Upper lobe of left lung (tissue), 6 donors: Measurements from ENCODE around the gene DST. TPM values are rescaled to one million over a fixed set of nuclear protein-coding genes. Genes with fewer than 3 reads are reported as not detected.

ENCODE experiments used
- ATAC-seq, 2 donors: fragments of 200-7000 bp; cut with Tn5 transposase; one replicate each; pipeline ENCODE4 v1.9.1; 2022; ENCODE audit warnings: mild to moderate bottlenecking in 2 of 2, moderate library complexity in 2 of 2; ENCODE audit not compliant: low FRiP score in 2 of 2
- DNase-seq, 2 donors: peaks; one replicate each; pipeline ENCODE4 v3.0.0-alpha.2; 2019 to 2020
- H3K27ac ChIP-seq, 4 donors: fragments of 200-600 bp; sonication (generic); one replicate each; pipeline ENCODE4 v1.5.1; 2016 to 2019
- H3K27me3 ChIP-seq, 4 donors: fragments of 200-600 bp; sonication (generic); one replicate each; pipeline ENCODE4 v1.5.1; 2017 to 2019
- H3K36me3 ChIP-seq, 4 donors: fragments of 200-600 bp; sonication (generic); one replicate each; pipeline ENCODE4 v1.5.1; 2016 to 2019
- H3K4me1 ChIP-seq, 4 donors: fragments of 200-600 bp; sonication (generic); one replicate each; pipeline ENCODE4 v1.5.1; 2018 to 2019
- H3K4me3 ChIP-seq, 4 donors: fragments of 200-600 bp; sonication (generic); one replicate each; pipeline ENCODE4 v1.5.1; 2017 to 2019; ENCODE audit warnings: mild to moderate bottlenecking in 2 of 4, moderate library complexity in 1 of 4
- H3K9me3 ChIP-seq, 4 donors: fragments of 200-600 bp; sonication (generic); one replicate each; pipeline ENCODE4 v1.5.1; 2018 to 2019
- EP300 ChIP-seq, 4 donors: sonication (generic); formaldehyde crosslinking; IDR thresholded peaks; one replicate each; pipeline ENCODE4 v1.5.1; 2017; ENCODE audit warnings: antibody characterized with exemption in 4 of 4, control low read depth in 2 of 4
- POLR2A ChIP-seq, 4 donors: fragments of 450-650 bp; IDR thresholded peaks; one replicate each; pipeline ENCODE4 v1.5.1; 2016 to 2017; ENCODE audit warnings: antibody characterized with exemption in 4 of 4, mild to moderate bottlenecking in 2 of 4
- POLR2AphosphoS5 ChIP-seq, 2 donors: sonication (generic); formaldehyde crosslinking; IDR thresholded peaks; one replicate each; pipeline ENCODE4 v1.5.1; 2017; ENCODE audit warnings: antibody characterized with exemption in 2 of 2
- WGBS, 2 donors: methylation state at CpG; one replicate each; pipeline ENCODE4 v1.1.5; 2017 to 2018; 5-methylcytosine and 5-hydroxymethylcytosine counted together
- total RNA-seq, 6 donors: library from RNA; depleted of rRNA in 4 of 6; stranded (reverse); fragments of >200 nt in 4 of 6; gene quantifications; one replicate each; pipeline versions ENCODE4 v1.1.0 to v1.2.1, GENCODE V29; 2016 to 2021
- TF ChIP-seq, protein P1 (sequence below), 6 experiments: fragments of 450-650 bp in 4 of 6; fragments of 200-600 bp in 2 of 6; sonication (generic) in 2 of 6; IDR thresholded peaks; one replicate each; pipeline ENCODE4 v1.5.1; 2016 to 2019; ENCODE audit warnings: antibody characterized with exemption in 6 of 6
- donor health status: DM: no; HTN: no; CAD: no; lungs with moderate emphysema.
- donor health status: DM: no; HTN: yes; CAD: no; lungs with severe emphysema.

The DST gene
- total RNA-seq, 6 donors from 2014 or later: 241 to 477 (median 341) TPM

DNA sequence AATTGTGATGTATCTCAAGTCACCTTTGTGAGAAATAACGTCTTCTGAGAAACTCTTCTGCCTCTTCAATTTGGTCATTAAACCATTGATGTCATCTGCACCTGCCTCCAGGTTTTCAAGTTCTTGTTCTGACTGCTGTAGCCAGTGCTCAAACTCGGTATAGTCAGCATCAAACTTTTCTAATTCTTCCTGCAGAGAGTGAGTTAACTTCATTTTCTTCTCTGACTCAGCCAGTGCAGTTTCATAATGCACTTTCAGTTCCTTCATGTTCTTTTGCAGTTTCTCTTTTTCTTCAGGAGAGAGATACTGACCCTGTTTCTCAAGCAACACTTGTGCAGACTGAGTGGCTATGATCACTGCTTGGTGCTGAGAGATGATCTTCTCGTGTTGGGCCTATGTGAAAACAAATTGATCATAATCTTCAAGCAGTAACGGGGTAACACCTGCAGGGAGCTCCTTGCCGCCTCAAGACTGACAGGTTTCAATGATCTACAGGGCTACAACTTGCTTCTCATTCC is 48.8 kb downstream of the DST start:
- no peaks in the 10 kb centered on the region for H3K9me3 ChIP-seq
- DNase-seq (no peak), ATAC-seq (peak in 1 of 2 donors; percentile 76)
- H3K27me3 ChIP-seq: no peaks in the 10 kb centered on the region
- TF ChIP-seq, protein P1, sequence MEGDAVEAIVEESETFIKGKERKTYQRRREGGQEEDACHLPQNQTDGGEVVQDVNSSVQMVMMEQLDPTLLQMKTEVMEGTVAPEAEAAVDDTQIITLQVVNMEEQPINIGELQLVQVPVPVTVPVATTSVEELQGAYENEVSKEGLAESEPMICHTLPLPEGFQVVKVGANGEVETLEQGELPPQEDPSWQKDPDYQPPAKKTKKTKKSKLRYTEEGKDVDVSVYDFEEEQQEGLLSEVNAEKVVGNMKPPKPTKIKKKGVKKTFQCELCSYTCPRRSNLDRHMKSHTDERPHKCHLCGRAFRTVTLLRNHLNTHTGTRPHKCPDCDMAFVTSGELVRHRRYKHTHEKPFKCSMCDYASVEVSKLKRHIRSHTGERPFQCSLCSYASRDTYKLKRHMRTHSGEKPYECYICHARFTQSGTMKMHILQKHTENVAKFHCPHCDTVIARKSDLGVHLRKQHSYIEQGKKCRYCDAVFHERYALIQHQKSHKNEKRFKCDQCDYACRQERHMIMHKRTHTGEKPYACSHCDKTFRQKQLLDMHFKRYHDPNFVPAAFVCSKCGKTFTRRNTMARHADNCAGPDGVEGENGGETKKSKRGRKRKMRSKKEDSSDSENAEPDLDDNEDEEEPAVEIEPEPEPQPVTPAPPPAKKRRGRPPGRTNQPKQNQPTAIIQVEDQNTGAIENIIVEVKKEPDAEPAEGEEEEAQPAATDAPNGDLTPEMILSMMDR (IDR thresholded peaks at IDR 0.05): no peak
- TF ChIP-seq EP300 (IDR thresholded peaks at IDR 0.05) (no peak), POLR2AphosphoS5 (IDR thresholded peaks at IDR 0.05) (no peak), POLR2A (IDR thresholded peaks at IDR 0.05) (no peak)
- 62 to 64% methylated on average over 5 of the region's 5 CpGs for WGBS, 2 donors
- peak overlapping the region in 1 of 4 donors; percentile 20 for H3K27ac ChIP-seq
- H3K4me1 ChIP-seq: peaks cover 0 to 7% (median 2%) of the 10 kb centered on the region in 4 donors
- peaks cover 0 to 37% (median 0%) of the 10 kb centered on the region in 4 donors for H3K36me3 ChIP-seq
- no peak overlapping the region for H3K4me3 ChIP-seq

DNA sequence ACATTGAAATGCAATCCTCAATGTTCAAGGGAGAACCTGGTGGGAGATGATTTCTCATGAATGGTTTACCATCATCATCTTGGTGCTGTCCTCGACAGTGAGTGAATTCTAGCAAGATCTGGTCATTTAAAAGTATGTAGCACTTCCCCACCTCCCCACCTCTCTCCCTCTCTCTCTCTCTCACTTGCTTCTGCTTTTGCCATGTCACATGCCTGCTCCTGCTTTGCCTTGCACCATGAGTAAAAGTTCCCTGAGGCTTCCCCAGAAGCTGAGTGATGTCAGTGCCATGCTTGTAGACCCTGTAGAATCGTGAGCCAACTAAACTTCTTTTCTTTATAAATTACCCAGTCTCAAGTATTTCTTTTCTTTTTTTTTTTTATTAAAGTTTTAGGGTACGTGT is 60.5 kb downstream of the DST start:
- Histone ChIP-seq H3K27ac (no peak overlapping the region), H3K27me3 (no peaks in the 10 kb centered on the region), H3K4me3 (no peak overlapping the region), H3K36me3 (no peaks in the 10 kb centered on the region), H3K4me1 (no peaks in the 10 kb centered on the region), H3K9me3 (no peaks in the 10 kb centered on the region)
- DNase-seq (no peak), ATAC-seq (no peak)
- 73 to 85% methylated on average over 3 of the region's 3 CpGs for WGBS, 2 donors
- TF ChIP-seq EP300 (IDR thresholded peaks at IDR 0.05) (no peak), POLR2AphosphoS5 (IDR thresholded peaks at IDR 0.05) (no peak), POLR2A (IDR thresholded peaks at IDR 0.05) (no peak)
- TF ChIP-seq, protein P1 (IDR thresholded peaks at IDR 0.05): no peak

DNA sequence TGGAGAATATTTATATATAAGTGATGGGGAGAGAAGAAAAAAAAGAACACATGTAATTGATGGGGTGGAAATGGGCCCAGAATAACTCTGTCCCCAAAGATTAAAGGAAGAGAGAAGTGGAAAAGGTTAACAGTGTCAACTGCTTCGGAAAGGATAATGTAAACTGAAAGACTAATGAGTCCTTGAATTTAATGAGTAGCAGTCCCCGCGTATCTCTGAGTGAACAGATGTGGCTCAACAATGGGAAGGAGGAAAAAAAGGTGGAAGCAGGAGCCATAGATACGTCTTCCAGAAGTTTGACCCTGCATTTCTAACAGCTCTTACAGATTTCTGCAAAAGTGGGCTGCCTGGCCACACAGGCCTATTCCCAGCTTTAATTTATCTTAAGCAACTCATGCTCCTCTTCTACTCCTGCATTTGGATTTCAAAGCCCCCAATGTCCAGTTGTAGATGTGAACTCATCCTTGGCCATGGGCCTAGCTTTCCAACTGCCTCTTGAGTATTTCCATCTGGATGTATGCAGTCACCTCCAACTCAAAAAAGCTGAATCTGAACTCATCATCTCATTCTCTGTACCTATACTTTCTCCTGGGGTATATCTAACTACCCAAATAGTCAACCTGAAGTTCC is 61.3 kb downstream of the DST start:
- DNase-seq (no peak), ATAC-seq (peak in 1 of 2 donors; percentile 45)
- TF ChIP-seq POLR2AphosphoS5 (IDR thresholded peaks at IDR 0.05) (no peak), EP300 (IDR thresholded peaks at IDR 0.05) (no peak), POLR2A (IDR thresholded peaks at IDR 0.05) (no peak)
- TF ChIP-seq, protein P1 (IDR thresholded peaks at IDR 0.05): no peak
- Histone ChIP-seq H3K27me3 (no peaks in the 10 kb centered on the region), H3K9me3 (no peaks in the 10 kb centered on the region), H3K36me3 (peaks cover 0 to 1% (median 0%) of the 10 kb centered on the region in 4 donors), H3K4me1 (no peaks in the 10 kb centered on the region), H3K27ac (peak overlapping the region in 2 of 4 donors; percentile 11 to 27), H3K4me3 (no peak overlapping the region)
- WGBS, 2 donors: 42 to 59% methylated on average over 4 of the region's 4 CpGs

DNA sequence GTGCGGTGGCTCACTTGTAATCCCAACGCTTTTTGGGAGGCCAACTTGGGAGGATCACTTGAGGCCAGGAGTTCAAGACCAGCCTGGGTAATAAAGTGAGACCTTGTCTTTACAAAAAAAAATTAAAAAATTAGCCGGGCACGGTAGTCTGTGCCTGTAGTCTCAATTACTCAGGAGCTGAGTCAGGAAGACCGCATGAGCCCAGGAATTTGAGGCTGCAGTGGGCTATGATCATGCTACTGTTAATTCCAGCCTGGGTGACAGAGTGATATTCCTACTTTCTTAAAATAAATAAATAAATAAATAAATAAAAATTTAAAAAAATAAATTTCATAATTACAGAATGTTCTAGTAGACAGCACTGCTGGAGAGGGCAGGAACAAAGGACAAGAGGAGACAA is 62.4 kb downstream of the DST start:
- H3K9me3 ChIP-seq: no peaks in the 10 kb centered on the region
- no peak overlapping the region for H3K4me3 ChIP-seq
- WGBS, 2 donors: 97% methylated on average over 5 of the region's 5 CpGs
- no peak for ATAC-seq
- no peaks in the 10 kb centered on the region for H3K27me3 ChIP-seq
- DNase-seq: no peak
- TF ChIP-seq POLR2A (IDR thresholded peaks at IDR 0.05) (no peak), EP300 (IDR thresholded peaks at IDR 0.05) (no peak), POLR2AphosphoS5 (IDR thresholded peaks at IDR 0.05) (no peak)
- TF ChIP-seq, protein P1 (IDR thresholded peaks at IDR 0.05): no peak
- H3K36me3 ChIP-seq: peaks cover 0 to 4% (median 0%) of the 10 kb centered on the region in 4 donors
- no peaks in the 10 kb centered on the region for H3K4me1 ChIP-seq
- H3K27ac ChIP-seq: no peak overlapping the region
